K562 (cell line): ENCODE measurements around the gene TRMT112. TPM values are rescaled to one million over a fixed set of nuclear protein-coding genes. Genes with fewer than 3 reads are reported as not detected.

Experiments
- ARID1B ChIP-seq: fragments of 450-650 bp; IDR thresholded peaks from 2 replicates; pipeline ENCODE4 v1.6.1; 2016; ENCODE audit warnings: antibody characterized with exemption, mild to moderate bottlenecking, inconsistent platforms
- BRD9 ChIP-seq: fragments of 450-650 bp; IDR thresholded peaks from 2 replicates; pipeline ENCODE4 v1.6.1; 2018; ENCODE audit warnings: low read depth; ENCODE audit not compliant: partially characterized antibody
- GABPB1 ChIP-seq: sonication (generic); formaldehyde crosslinking; IDR thresholded peaks from 2 replicates; pipeline ENCODE4 v1.8.0; 2022; ENCODE audit warnings: mild to moderate bottlenecking, missing genetic modification reagents
- HNRNPK ChIP-seq: fragments of 200-400 bp; formaldehyde crosslinking; IDR thresholded peaks from one replicate; pipeline ENCODE4 v1.6.1; 2018; ENCODE audit warnings: mild to moderate bottlenecking, low read depth, low read length; ENCODE audit not compliant: poor library complexity, severe bottlenecking
- HOXB6 ChIP-seq: fragments of 250-450 bp; sonication (Bioruptor Pico); IDR thresholded peaks from 2 replicates; pipeline ENCODE4 v1.5.1; 2022; ENCODE audit warnings: mild to moderate bottlenecking, borderline replicate concordance
- JUND ChIP-seq, 2 experiments: IDR thresholded peaks; 2 replicates in 1 of 2; 3 replicates in 1 of 2; pipeline ENCODE4 v1.6.1; 2011; ENCODE audit warnings: borderline replicate concordance in 2 of 2, low read depth in 2 of 2, low read length in 2 of 2, improper control_type of control experiment in 1 of 2, missing biosample characterization in 1 of 2, missing genetic modification characterization in 1 of 2, missing genetic modification reagents in 1 of 2
- MECOM ChIP-seq: fragments of 250-450 bp; sonication (Bioruptor Pico); IDR thresholded peaks from 2 replicates; pipeline ENCODE4 v1.8.0; 2022; ENCODE audit warnings: inconsistent platforms
- NFYB ChIP-seq: IDR thresholded peaks from 2 replicates; pipeline ENCODE4 v1.6.1; 2011; ENCODE audit warnings: mild to moderate bottlenecking, moderate library complexity; ENCODE audit not compliant: insufficient read length; ENCODE audit errors: extremely low read depth
- NR4A1 ChIP-seq, 2 experiments: fragments of 250-450 bp in 1 of 2; fragments of 450-650 bp in 1 of 2; sonication (Bioruptor Pico) in 1 of 2; IDR thresholded peaks; 2 replicates each; pipeline versions ENCODE4 v1.4.0 to v1.6.1; 2016 to 2020; ENCODE audit warnings: mild to moderate bottlenecking in 2 of 2, missing compliant biosample characterization in 1 of 2, missing genetic modification characterization in 1 of 2, moderate library complexity in 1 of 2
- PTBP1 ChIP-seq: fragments of 200-400 bp; formaldehyde crosslinking; IDR thresholded peaks from 2 replicates; pipeline ENCODE4 v1.6.1; 2017; ENCODE audit warnings: low read depth, low read length
- PTTG1 ChIP-seq: fragments of 450-650 bp; IDR thresholded peaks from 2 replicates; pipeline ENCODE4 v1.6.1; 2016; ENCODE audit warnings: low read depth, mild to moderate bottlenecking, missing genetic modification characterization, missing compliant biosample characterization
- RBM25 ChIP-seq: fragments of 200-400 bp; formaldehyde crosslinking; IDR thresholded peaks from 2 replicates; pipeline ENCODE4 v1.6.1; 2018; ENCODE audit warnings: low read length, low read depth, moderate library complexity; ENCODE audit not compliant: severe bottlenecking
- SIX5 ChIP-seq, 2 experiments: IDR thresholded peaks; 2 replicates each; pipeline ENCODE4 v1.6.1; 2011; ENCODE audit warnings: low read length in 2 of 2, borderline replicate concordance in 1 of 2, low read depth in 1 of 2, mild to moderate bottlenecking in 1 of 2, moderate library complexity in 1 of 2; ENCODE audit not compliant: insufficient read depth in 1 of 2
- SPI1 ChIP-seq: IDR thresholded peaks from 2 replicates; pipeline ENCODE4 v1.6.1; 2011; ENCODE audit warnings: low read depth, low read length, control low read depth, borderline replicate concordance
- TAF15 ChIP-seq: fragments of 200-400 bp; formaldehyde crosslinking; IDR thresholded peaks from 2 replicates; pipeline ENCODE4 v1.6.1; 2017; ENCODE audit warnings: mild to moderate bottlenecking, low read depth, low read length, moderate library complexity
- TAF7 ChIP-seq: fragments of 450-650 bp; IDR thresholded peaks from 2 replicates; pipeline ENCODE4 v1.6.1; 2016; ENCODE audit warnings: missing genetic modification characterization, missing compliant biosample characterization
- TCF7L2 ChIP-seq: fragments of 150-350 bp; IDR thresholded peaks from 2 replicates; pipeline ENCODE4 v1.6.1; 2016; ENCODE audit warnings: low read depth, mild to moderate bottlenecking, low read length, moderate library complexity
- ZNF133 ChIP-seq: fragments of 250-450 bp; sonication (Bioruptor Pico); IDR thresholded peaks from 2 replicates; pipeline ENCODE4 v1.4.0; 2020; ENCODE audit warnings: mild to moderate bottlenecking
- ZNF140 ChIP-seq: fragments of 250-450 bp; sonication (Bioruptor Pico); IDR thresholded peaks from 2 replicates; pipeline ENCODE4 v1.8.0; 2021; ENCODE audit warnings: moderate library complexity, mild to moderate bottlenecking, inconsistent platforms
- ZNF197 ChIP-seq: fragments of 200-800 bp; sonication (Bioruptor generic); IDR thresholded peaks from 2 replicates; pipeline ENCODE4 v1.6.1; 2016; ENCODE audit warnings: low read depth, missing genetic modification characterization, missing compliant biosample characterization
- ZNF445 ChIP-seq: fragments of 250-450 bp; sonication (Bioruptor Pico); IDR thresholded peaks from 2 replicates; pipeline ENCODE4 v1.4.0; 2020; ENCODE audit warnings: low read depth, mild to moderate bottlenecking, moderate library complexity
- ZNF764 ChIP-seq: fragments of 250-450 bp; sonication (Bioruptor Pico); IDR thresholded peaks from 2 replicates; pipeline ENCODE4 v1.4.0; 2020; ENCODE audit warnings: low read depth, mild to moderate bottlenecking, moderate library complexity
- polyA plus RNA-seq, 8 experiments: library from polyadenylated mRNA; depleted of rRNA in 4 of 8; stranded (reverse) in 5 of 8; unstranded in 3 of 8; fragments of >200 nt; fragmentation: Nextera tagmentation in 2 of 8; fragmentation: Illumina TruSeq in 1 of 8; extraction: Ambion mirVana in 2 of 8; extraction: Trizol in 1 of 8; gene quantifications; 2 replicates each; pipeline versions ENCODE4 v1.2.1 to v1.2.3, GENCODE V29; 2011 to 2014; ENCODE audit warnings: inconsistent platforms in 1 of 8, missing spikeins in 1 of 8
- total RNA-seq, 7 experiments: library from RNA; depleted of rRNA in 6 of 7; stranded (reverse); fragments of >200 nt in 6 of 7; fragmentation: Illumina TruSeq in 2 of 7; extraction: Trizol in 2 of 7; gene quantifications; 2 replicates each; pipeline versions ENCODE4 v1.2.1 to v1.2.3, GENCODE V29; 2011 to 2021; ENCODE audit warnings: low replicate concordance in 1 of 7
- TF ChIP-seq, protein P1 (sequence below): fragments of 250-450 bp; sonication (Bioruptor Pico); IDR thresholded peaks from 2 replicates; pipeline ENCODE4 v1.4.0; 2020; ENCODE audit warnings: borderline replicate concordance
- TF ChIP-seq, protein P2 (sequence below): fragments of 450-650 bp; IDR thresholded peaks from 2 replicates; pipeline ENCODE4 v1.6.1; 2014; ENCODE audit warnings: low read depth, mild to moderate bottlenecking, moderate library complexity, borderline replicate concordance

The TRMT112 gene
- total and polyA plus RNA-seq, 9 of the 15 experiments (the other 6 are each of a cell fraction or from before 2014, with no cell fraction given), result 162 to 444 (median 300) TPM

DNA sequence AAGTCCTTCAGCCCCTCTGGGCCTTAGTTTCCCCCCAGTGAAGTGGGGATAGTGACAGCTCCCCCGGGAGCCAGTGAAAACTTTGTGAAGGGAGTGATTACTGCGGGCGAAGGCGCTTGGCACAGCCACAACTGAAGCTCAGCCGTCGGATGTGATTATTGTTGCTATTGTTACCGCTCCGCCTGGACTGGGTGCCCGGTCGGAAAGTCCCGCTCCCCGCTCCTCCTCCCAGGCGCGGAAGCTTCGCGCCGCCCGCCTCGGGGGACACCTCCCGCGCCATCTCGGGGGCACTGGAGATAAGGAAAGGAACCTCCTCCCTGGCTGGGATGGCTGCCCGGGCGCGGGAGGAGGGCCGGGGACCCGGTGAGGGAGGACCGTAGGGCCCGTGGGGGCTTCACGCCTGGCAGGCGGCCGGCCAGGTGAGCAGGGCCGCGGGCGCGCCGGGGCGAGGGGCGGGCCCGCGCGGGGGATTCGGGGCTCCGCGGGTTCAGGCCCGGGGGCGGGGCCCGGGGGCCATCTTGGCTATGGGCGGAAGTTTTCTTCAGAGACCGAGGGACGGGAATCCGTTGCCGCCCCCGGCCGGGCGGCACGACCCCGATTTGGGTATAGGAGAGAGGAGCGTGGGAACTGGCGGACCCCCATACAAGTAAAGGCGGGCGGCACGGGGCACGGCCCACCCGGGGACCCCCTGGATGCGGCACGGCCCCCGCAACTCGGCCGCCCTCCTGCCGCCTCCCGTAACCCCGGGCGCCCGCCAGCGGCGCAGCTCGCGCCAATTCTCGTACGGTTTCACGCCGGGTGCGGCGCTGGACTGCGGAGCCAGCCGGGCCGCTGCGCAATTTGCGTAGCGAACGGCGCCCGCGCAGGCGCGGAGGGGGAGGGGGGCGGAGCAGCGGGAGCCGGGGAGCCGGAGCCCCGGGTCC is 32.1 kb downstream of the TRMT112 start, which contains the start of gene GPR137 (continued):
- 0 out of 2 replicates have a peak, but pooled peaks have one; percentile 33 for TF ChIP-seq NR4A1 (CRISPR knock-in tag; IDR thresholded peaks at IDR 0.05)
- no peak for TF ChIP-seq NR4A1 (tag; IDR thresholded peaks at IDR 0.05)
- no peak for TF ChIP-seq ZNF764
- peak; percentile 80 to 89; a peak in 3 of 4 replicates for TF ChIP-seq SIX5 (IDR thresholded peaks at IDR 0.05; ENCODE audit: borderline replicate concordance in 1 of 2, insufficient read depth in 1 of 2, low read depth in 1 of 2, low read length in 2 of 2)
- TF ChIP-seq, protein P1, sequence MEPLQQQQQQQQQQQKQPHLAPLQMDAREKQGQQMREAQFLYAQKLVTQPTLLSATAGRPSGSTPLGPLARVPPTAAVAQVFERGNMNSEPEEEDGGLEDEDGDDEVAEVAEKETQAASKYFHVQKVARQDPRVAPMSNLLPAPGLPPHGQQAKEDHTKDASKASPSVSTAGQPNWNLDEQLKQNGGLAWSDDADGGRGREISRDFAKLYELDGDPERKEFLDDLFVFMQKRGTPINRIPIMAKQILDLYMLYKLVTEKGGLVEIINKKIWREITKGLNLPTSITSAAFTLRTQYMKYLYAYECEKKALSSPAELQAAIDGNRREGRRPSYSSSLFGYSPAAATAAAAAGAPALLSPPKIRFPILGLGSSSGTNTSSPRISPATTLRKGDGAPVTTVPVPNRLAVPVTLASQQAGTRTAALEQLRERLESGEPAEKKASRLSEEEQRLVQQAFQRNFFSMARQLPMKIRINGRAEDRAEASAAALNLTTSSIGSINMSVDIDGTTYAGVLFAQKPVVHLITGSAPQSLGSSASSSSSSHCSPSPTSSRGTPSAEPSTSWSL (CRISPR knock-in tag), result no peak
- peak; percentile 8; the same call in 1 of the 2 replicates for TF ChIP-seq JUND (IDR thresholded peaks at IDR 0.05; ENCODE audit: borderline replicate concordance, low read depth, low read length)
- TF ChIP-seq JUND (tag; IDR thresholded peaks at IDR 0.05; ENCODE audit: borderline replicate concordance, low read depth, low read length), result no peak
- no peak for TF ChIP-seq HOXB6 (CRISPR knock-in tag)
- no peak for TF ChIP-seq NFYB
- TF ChIP-seq ZNF140 (CRISPR knock-in tag), result no peak
- no peak for TF ChIP-seq PTTG1 (tag)
- no peak for TF ChIP-seq ZNF197 (CRISPR knock-in tag)
- no peak for TF ChIP-seq TAF7 (tag)
- peak; percentile 99; the same call in 1 of the 2 replicates for TF ChIP-seq TAF15
- peak; percentile 100 for TF ChIP-seq HNRNPK
- TF ChIP-seq SPI1, result no peak
- TF ChIP-seq GABPB1 (CRISPR knock-in tag), result peak; percentile 26
- TF ChIP-seq ARID1B, result peak; percentile 49; the same call in 1 of the 2 replicates
- no peak for TF ChIP-seq TCF7L2
- no peak for TF ChIP-seq ZNF133 (CRISPR knock-in tag)
- TF ChIP-seq MECOM (CRISPR knock-in tag), result no peak
- no peak for TF ChIP-seq ZNF445 (CRISPR knock-in tag)
- TF ChIP-seq BRD9, result no peak
- TF ChIP-seq PTBP1, result peak; percentile 96
- TF ChIP-seq, protein P2, sequence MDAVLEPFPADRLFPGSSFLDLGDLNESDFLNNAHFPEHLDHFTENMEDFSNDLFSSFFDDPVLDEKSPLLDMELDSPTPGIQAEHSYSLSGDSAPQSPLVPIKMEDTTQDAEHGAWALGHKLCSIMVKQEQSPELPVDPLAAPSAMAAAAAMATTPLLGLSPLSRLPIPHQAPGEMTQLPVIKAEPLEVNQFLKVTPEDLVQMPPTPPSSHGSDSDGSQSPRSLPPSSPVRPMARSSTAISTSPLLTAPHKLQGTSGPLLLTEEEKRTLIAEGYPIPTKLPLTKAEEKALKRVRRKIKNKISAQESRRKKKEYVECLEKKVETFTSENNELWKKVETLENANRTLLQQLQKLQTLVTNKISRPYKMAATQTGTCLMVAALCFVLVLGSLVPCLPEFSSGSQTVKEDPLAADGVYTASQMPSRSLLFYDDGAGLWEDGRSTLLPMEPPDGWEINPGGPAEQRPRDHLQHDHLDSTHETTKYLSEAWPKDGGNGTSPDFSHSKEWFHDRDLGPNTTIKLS, result no peak
- TF ChIP-seq RBM25, result no peak
